ENCODE results near the gene SEC61A2. TPM values are rescaled to one million over a fixed set of nuclear protein-coding genes. Genes with fewer than 3 reads are reported as not detected.

Gene SEC61A2
- total and polyA plus RNA-seq, 8 donors: 0.58 to 17.4 (median 6.8) TPM

DNA sequence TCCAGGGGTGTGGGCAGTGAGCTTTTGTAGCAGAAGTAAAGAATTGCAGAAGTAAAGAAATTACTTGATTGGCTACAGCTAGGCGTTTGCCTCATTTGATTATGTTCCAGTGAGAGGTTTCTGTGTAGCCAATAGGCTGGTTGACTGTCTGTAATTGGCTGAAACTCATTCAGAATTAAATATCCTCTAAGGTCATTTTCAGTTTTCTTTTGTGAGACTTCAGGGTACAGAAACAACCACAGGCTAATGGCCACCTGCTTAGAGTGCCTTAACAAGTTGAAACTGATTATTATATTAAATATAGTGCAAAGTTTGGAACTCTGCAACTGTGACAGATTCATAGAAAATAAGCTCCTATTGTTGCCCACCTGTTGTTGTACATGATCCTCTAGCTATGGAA, 10.6 kb downstream of the SEC61A2 start:
- intact Hi-C loops (cut with DNase I; ENCODE audit: low total_unique reads): no loop called here
- 29 to 96% (median 92%) methylated on average over 1 of the region's 1 CpG for WGBS, 5 donors
- no peak for TF ChIP-seq POLR2A (IDR thresholded peaks at IDR 0.05)
- TF ChIP-seq POLR2AphosphoS5 (IDR thresholded peaks at IDR 0.05): no peak
- no peak for TF ChIP-seq EP300 (IDR thresholded peaks at IDR 0.05)
- TF ChIP-seq, protein P1, sequence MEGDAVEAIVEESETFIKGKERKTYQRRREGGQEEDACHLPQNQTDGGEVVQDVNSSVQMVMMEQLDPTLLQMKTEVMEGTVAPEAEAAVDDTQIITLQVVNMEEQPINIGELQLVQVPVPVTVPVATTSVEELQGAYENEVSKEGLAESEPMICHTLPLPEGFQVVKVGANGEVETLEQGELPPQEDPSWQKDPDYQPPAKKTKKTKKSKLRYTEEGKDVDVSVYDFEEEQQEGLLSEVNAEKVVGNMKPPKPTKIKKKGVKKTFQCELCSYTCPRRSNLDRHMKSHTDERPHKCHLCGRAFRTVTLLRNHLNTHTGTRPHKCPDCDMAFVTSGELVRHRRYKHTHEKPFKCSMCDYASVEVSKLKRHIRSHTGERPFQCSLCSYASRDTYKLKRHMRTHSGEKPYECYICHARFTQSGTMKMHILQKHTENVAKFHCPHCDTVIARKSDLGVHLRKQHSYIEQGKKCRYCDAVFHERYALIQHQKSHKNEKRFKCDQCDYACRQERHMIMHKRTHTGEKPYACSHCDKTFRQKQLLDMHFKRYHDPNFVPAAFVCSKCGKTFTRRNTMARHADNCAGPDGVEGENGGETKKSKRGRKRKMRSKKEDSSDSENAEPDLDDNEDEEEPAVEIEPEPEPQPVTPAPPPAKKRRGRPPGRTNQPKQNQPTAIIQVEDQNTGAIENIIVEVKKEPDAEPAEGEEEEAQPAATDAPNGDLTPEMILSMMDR (IDR thresholded peaks at IDR 0.05): no peak
- no peaks in the 10 kb centered on the region for H3K9me3 ChIP-seq
- no peak for DNase-seq
- H3K4me3 ChIP-seq: no peak overlapping the region
- no peak overlapping the region for H3K27ac ChIP-seq
- H3K36me3 ChIP-seq: peaks cover 27 to 94% (median 91%) of the 10 kb centered on the region in 4 donors
- no peaks in the 10 kb centered on the region for H3K27me3 ChIP-seq
- H3K4me1 ChIP-seq: no peaks in the 10 kb centered on the region

DNA sequence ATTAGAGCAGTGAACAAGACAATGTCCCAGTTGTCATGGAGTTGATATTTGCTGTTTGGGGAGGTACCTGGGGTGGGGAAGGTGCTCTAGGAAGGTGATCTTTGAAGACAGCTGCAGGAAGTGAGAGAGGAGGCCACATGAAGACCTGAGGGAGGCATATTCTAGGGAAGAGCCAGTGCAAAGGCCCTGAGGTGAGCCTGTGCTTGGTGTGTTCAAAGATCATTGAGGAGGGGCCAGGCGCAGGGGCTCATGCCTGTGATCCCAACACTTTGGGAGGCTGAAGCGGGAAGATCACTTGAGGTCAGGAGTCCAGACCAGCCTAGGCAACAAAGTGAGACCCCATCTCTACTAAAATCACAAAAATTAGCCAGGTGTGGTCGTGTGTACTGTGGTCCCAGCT, 15.1 kb downstream of the SEC61A2 start:
- no peaks in the 10 kb centered on the region for H3K4me1 ChIP-seq
- TF ChIP-seq POLR2A (IDR thresholded peaks at IDR 0.05): no peak
- TF ChIP-seq, protein P1 (IDR thresholded peaks at IDR 0.05): no peak
- TF ChIP-seq EP300 (IDR thresholded peaks at IDR 0.05): no peak
- H3K27ac ChIP-seq: no peak overlapping the region
- H3K27me3 ChIP-seq: no peaks in the 10 kb centered on the region
- no peak for DNase-seq
- 90 to 100% (median 94%) methylated on average over 3 of the region's 3 CpGs for WGBS, 5 donors
- intact Hi-C loops (cut with DNase I; ENCODE audit: low total_unique reads): no loop called here
- H3K9me3 ChIP-seq: no peaks in the 10 kb centered on the region
- peaks cover 13 to 89% (median 77%) of the 10 kb centered on the region in 4 donors for H3K36me3 ChIP-seq
- no peak overlapping the region for H3K4me3 ChIP-seq

DNA sequence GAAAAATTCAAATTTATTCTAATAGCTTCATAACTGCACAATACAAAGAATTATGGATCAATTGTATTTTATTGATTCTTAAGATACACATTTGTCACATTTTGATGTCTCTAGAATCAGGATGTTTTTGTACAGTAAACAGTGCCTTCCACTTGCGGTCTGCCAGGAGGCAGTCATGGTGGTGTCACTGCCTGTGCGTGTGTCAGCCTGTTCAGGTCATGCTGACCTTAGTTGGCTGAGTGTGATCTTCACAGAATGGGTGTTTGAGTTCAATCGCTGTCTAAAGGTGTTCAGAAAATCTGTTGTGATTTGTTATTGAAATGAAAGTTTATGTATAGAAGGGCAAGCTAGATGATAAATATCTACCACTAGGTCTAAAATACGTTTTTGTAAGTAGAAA, 20.7 kb downstream of the SEC61A2 start:
- Histone ChIP-seq H3K4me3 (no peak overlapping the region), H3K4me1 (no peaks in the 10 kb centered on the region), H3K27me3 (no peaks in the 10 kb centered on the region), H3K36me3 (peaks cover 0 to 86% (median 68%) of the 10 kb centered on the region in 4 donors), H3K27ac (no peak overlapping the region), H3K9me3 (no peaks in the 10 kb centered on the region)
- 69 to 92% (median 79%) methylated on average over 4 of the region's 4 CpGs for WGBS, 5 donors
- DNase-seq: no peak
- TF ChIP-seq, protein P1 (IDR thresholded peaks at IDR 0.05): no peak
- no peak for TF ChIP-seq EP300 (IDR thresholded peaks at IDR 0.05)
- no peak for TF ChIP-seq POLR2AphosphoS5 (IDR thresholded peaks at IDR 0.05)
- no peak for TF ChIP-seq POLR2A (IDR thresholded peaks at IDR 0.05)
- intact Hi-C loops (cut with DNase I; ENCODE audit: low total_unique reads): no loop called here

DNA sequence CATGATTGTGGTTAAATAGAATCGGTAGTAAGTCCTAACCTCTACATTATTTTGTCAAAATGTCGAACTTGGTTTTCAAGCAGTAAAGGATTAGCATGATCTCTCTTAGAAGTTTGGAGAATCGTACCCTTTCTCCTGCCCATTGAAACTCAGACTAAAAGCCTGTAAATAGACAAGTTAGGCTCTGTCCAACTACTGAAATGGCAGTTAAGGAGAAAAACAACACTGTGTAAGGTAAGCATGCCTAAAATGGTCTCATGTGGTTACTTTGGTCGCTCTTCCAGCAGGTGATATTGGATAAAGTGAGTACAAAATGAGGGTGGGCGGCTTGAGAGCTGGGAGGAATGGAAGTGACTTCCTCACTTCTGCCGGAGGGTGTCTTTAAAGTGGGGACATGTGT, 25.0 kb downstream of the SEC61A2 start:
- H3K27ac ChIP-seq: no peak overlapping the region
- TF ChIP-seq POLR2AphosphoS5 (IDR thresholded peaks at IDR 0.05) (no peak), POLR2A (IDR thresholded peaks at IDR 0.05) (no peak), EP300 (IDR thresholded peaks at IDR 0.05) (no peak)
- TF ChIP-seq, protein P1 (IDR thresholded peaks at IDR 0.05): no peak

More for the DNA sequence above, 25.0 kb downstream of the SEC61A2 start:
- Histone ChIP-seq H3K4me1 (no peaks in the 10 kb centered on the region), H3K36me3 (peaks cover 8 to 92% (median 80%) of the 10 kb centered on the region in 4 donors), H3K4me3 (no peak overlapping the region), H3K9me3 (no peaks in the 10 kb centered on the region), H3K27me3 (no peaks in the 10 kb centered on the region)
- intact Hi-C loops (cut with DNase I; ENCODE audit: low total_unique reads): no loop called here
- DNase-seq: no peak
- WGBS, 5 donors: 93 to 97% (median 94%) methylated on average over 6 of the region's 6 CpGs
